ENCODE results near the gene CCDC88B.

Gene CCDC88B

GRCh38 chr11:64330888-64331287, 9.1 kb upstream of the CCDC88B start:
- no peak overlapping the region for H3K4me3 ChIP-seq (ENCODE audit: low read length in 2 of 2)
- no peak overlapping the region for H2BK5ac ChIP-seq (ENCODE audit: low read length)
- no peaks in the 10 kb centered on the region for H3K79me1 ChIP-seq (ENCODE audit: low read depth, low read length)
- peaks cover 0 to 2% of the 10 kb centered on the region in 2 donors for H3K4me1 ChIP-seq (ENCODE audit: control insufficient read depth in 2 of 2, insufficient read depth in 1 of 2, low read depth in 1 of 2, low read length in 2 of 2)
- no peaks in the 10 kb centered on the region for H3K9me3 ChIP-seq (replicated peaks in 1 of 2; ENCODE audit: control insufficient read depth in 2 of 2, insufficient read depth in 1 of 2, low read depth in 1 of 2, low read length in 2 of 2)
- H3K36me3 ChIP-seq (replicated peaks in 1 of 2; ENCODE audit: control insufficient read depth in 2 of 2, insufficient read depth in 2 of 2, low read length in 2 of 2): peaks cover 0 to 2% of the 10 kb centered on the region in 2 donors
- no peak overlapping the region for H2BK120ac ChIP-seq (ENCODE audit: low read depth, low read length)
- H2BK12ac ChIP-seq (ENCODE audit: low read length): no peak overlapping the region
- H3K14ac ChIP-seq (ENCODE audit: low read length): no peak overlapping the region
- H2BK15ac ChIP-seq (ENCODE audit: low read length): peak overlapping the region; percentile 44
- no peak overlapping the region for H4K8ac ChIP-seq (ENCODE audit: low read depth, low read length)
- H3K23ac ChIP-seq (ENCODE audit: low read depth, low read length, poor library complexity): no peak overlapping the region
- no peak overlapping the region for H3K4ac ChIP-seq (ENCODE audit: low read length)
- no peaks in the 10 kb centered on the region for H3K27me3 ChIP-seq (ENCODE audit: control insufficient read depth in 3 of 3, insufficient read depth in 3 of 3, low read depth in 1 of 3, low read length in 3 of 3)
- no peak for DNase-seq (ENCODE audit: low spot score)
- H3K9ac ChIP-seq (ENCODE audit: low read depth, low read length, poor library complexity): no peak overlapping the region
- no peak overlapping the region for H2AFZ ChIP-seq (ENCODE audit: low read length)
- H3K18ac ChIP-seq (ENCODE audit: low read length): peak overlapping the region; percentile 77
- no peak overlapping the region for H3K4me2 ChIP-seq (ENCODE audit: insufficient read depth, low read length, poor library complexity, severe bottlenecking)
- WGBS, 2 donors (ENCODE audit: extremely low coverage in 2 of 2, insufficient read length in 2 of 2, insufficient replicate concordance in 1 of 2): no CpG with 5 or more reads among the region's 11 CpGs
- H4K91ac ChIP-seq (ENCODE audit: low read depth, low read length, poor library complexity): no peak overlapping the region
- H2AK5ac ChIP-seq (ENCODE audit: low read depth, low read length): no peak overlapping the region
- H3K27ac ChIP-seq (replicated peaks; ENCODE audit: low read length): no peak overlapping the region

- H3K23ac ChIP-seq (ENCODE audit: low read depth, low read length, poor library complexity): peak overlapping the region; percentile 93
- H3K14ac ChIP-seq (ENCODE audit: low read length): peak overlapping the region; percentile 8
- peak overlapping the region in 1 of 2 donors; percentile 7 for H3K4me3 ChIP-seq (ENCODE audit: low read length in 2 of 2)
- peak overlapping the region; percentile 41 for H2BK12ac ChIP-seq (ENCODE audit: low read length)
- H2BK15ac ChIP-seq (ENCODE audit: low read length): no peak overlapping the region
- H3K27ac ChIP-seq (replicated peaks; ENCODE audit: low read length): no peak overlapping the region
- no peak for DNase-seq (ENCODE audit: low spot score)
- no peaks in the 10 kb centered on the region for H3K9me3 ChIP-seq (replicated peaks in 1 of 2; ENCODE audit: control insufficient read depth in 2 of 2, insufficient read depth in 1 of 2, low read depth in 1 of 2, low read length in 2 of 2)
- H2BK5ac ChIP-seq (ENCODE audit: low read length): peak overlapping the region; percentile 75
- H2BK120ac ChIP-seq (ENCODE audit: low read depth, low read length): no peak overlapping the region
- peak overlapping the region; percentile 29 for H4K8ac ChIP-seq (ENCODE audit: low read depth, low read length)
- H3K36me3 ChIP-seq (replicated peaks in 1 of 2; ENCODE audit: control insufficient read depth in 2 of 2, insufficient read depth in 2 of 2, low read length in 2 of 2): peaks cover 0 to 2% of the 10 kb centered on the region in 2 donors
- WGBS, 2 donors (ENCODE audit: extremely low coverage in 2 of 2, insufficient read length in 2 of 2, insufficient replicate concordance in 1 of 2): 100% methylated on average over 1 of the region's 20 CpGs; no CpG with 5 or more reads in 1 of the 2 donors
- peak overlapping the region; percentile 75 for H2AK5ac ChIP-seq (ENCODE audit: low read depth, low read length)
- H3K18ac ChIP-seq (ENCODE audit: low read length): peak overlapping the region; percentile 57
- H2AFZ ChIP-seq (ENCODE audit: low read length): no peak overlapping the region
- no peaks in the 10 kb centered on the region for H3K27me3 ChIP-seq (ENCODE audit: control insufficient read depth in 3 of 3, insufficient read depth in 3 of 3, low read depth in 1 of 3, low read length in 3 of 3)
- H3K9ac ChIP-seq (ENCODE audit: low read depth, low read length, poor library complexity): peak overlapping the region; percentile 21
- H3K4me2 ChIP-seq (ENCODE audit: insufficient read depth, low read length, poor library complexity, severe bottlenecking): no peak overlapping the region
- H3K79me1 ChIP-seq (ENCODE audit: low read depth, low read length): no peaks in the 10 kb centered on the region
- H4K91ac ChIP-seq (ENCODE audit: low read depth, low read length, poor library complexity): no peak overlapping the region
- peak overlapping the region; percentile 53 for H3K4ac ChIP-seq (ENCODE audit: low read length)
- peaks cover 0 to 2% of the 10 kb centered on the region in 2 donors for H3K4me1 ChIP-seq (ENCODE audit: control insufficient read depth in 2 of 2, insufficient read depth in 1 of 2, low read depth in 1 of 2, low read length in 2 of 2)
Measured at GRCh38 chr11:64331569-64332371, 8.2 kb upstream of the CCDC88B start.

- Histone ChIP-seq H3K4me3 (ENCODE audit: low read length in 2 of 2) (no peak overlapping the region), H2AK5ac (ENCODE audit: low read depth, low read length) (no peak overlapping the region), H4K8ac (ENCODE audit: low read depth, low read length) (no peak overlapping the region), H3K9me3 (replicated peaks in 1 of 2; ENCODE audit: control insufficient read depth in 2 of 2, insufficient read depth in 1 of 2, low read depth in 1 of 2, low read length in 2 of 2) (no peaks in the 10 kb centered on the region), H3K18ac (ENCODE audit: low read length) (no peak overlapping the region), H3K4me1 (ENCODE audit: control insufficient read depth in 2 of 2, insufficient read depth in 1 of 2, low read depth in 1 of 2, low read length in 2 of 2) (peaks cover 0 to 2% of the 10 kb centered on the region in 2 donors), H3K4ac (ENCODE audit: low read length) (no peak overlapping the region), H4K91ac (ENCODE audit: low read depth, low read length, poor library complexity) (no peak overlapping the region), H3K9ac (ENCODE audit: low read depth, low read length, poor library complexity) (no peak overlapping the region), H3K27me3 (ENCODE audit: control insufficient read depth in 3 of 3, insufficient read depth in 3 of 3, low read depth in 1 of 3, low read length in 3 of 3) (peaks cover 0 to 3% (median 0%) of the 10 kb centered on the region in 3 experiments), H3K14ac (ENCODE audit: low read length) (no peak overlapping the region), H2BK120ac (ENCODE audit: low read depth, low read length) (no peak overlapping the region), H3K27ac (replicated peaks; ENCODE audit: low read length) (no peak overlapping the region), H3K4me2 (ENCODE audit: insufficient read depth, low read length, poor library complexity, severe bottlenecking) (no peak overlapping the region), H3K23ac (ENCODE audit: low read depth, low read length, poor library complexity) (no peak overlapping the region), H2BK5ac (ENCODE audit: low read length) (no peak overlapping the region), H2BK15ac (ENCODE audit: low read length) (no peak overlapping the region), H2AFZ (ENCODE audit: low read length) (no peak overlapping the region), H3K36me3 (replicated peaks in 1 of 2; ENCODE audit: control insufficient read depth in 2 of 2, insufficient read depth in 2 of 2, low read length in 2 of 2) (peaks cover 0 to 2% of the 10 kb centered on the region in 2 donors), H2BK12ac (ENCODE audit: low read length) (no peak overlapping the region), H3K79me1 (ENCODE audit: low read depth, low read length) (no peaks in the 10 kb centered on the region)
- no CpG with 5 or more reads among the region's 8 CpGs for WGBS, 2 donors (ENCODE audit: extremely low coverage in 2 of 2, insufficient read length in 2 of 2, insufficient replicate concordance in 1 of 2)
- DNase-seq (ENCODE audit: low spot score): no peak
Measured at GRCh38 chr11:64333556-64333955, 6.4 kb upstream of the CCDC88B start.

All from neuronal stem cell (in vitro differentiated cells).